HG03520 (cell line): Measurements from ENCODE around the gene SCIN.

ENCODE experiments used
- ATAC-seq: cut with Tn5 transposase; IDR thresholded peaks from one replicate; pipeline ENCODE4 v1.9.1; 2021; ENCODE audit warnings: mild to moderate bottlenecking, moderate library complexity; ENCODE audit not compliant: unreplicated experiment

The SCIN gene

GRCh38 chr7:12565873-12566272 lies 4.6 kb upstream of the SCIN start:
- ATAC-seq, result no peak

- ATAC-seq, result peak; percentile 77
These were observed 3.5 kb upstream of the SCIN start for GRCh38 chr7:12567015-12567414.

- no peak for ATAC-seq
These were observed 847 bp upstream of the SCIN start for GRCh38 chr7:12569673-12570072.

- ATAC-seq, result no peak
These were observed 369 bp upstream of the SCIN start for GRCh38 chr7:12570168-12570533.

- ATAC-seq, result no peak
These were observed 1.2 kb downstream of the SCIN start for GRCh38 chr7:12571691-12572090.

GRCh38 chr7:12572941-12573575 lies 2.5 kb downstream of the SCIN start:
- ATAC-seq, result no peak

- ATAC-seq, result no peak
These were observed 3.4 kb downstream of the SCIN start for GRCh38 chr7:12573885-12574284.

GRCh38 chr7:12578930-12579640 lies 8.6 kb downstream of the SCIN start:
- peak; percentile 75 for ATAC-seq

- ATAC-seq, result no peak
These were observed 11.4 kb downstream of the SCIN start for GRCh38 chr7:12581897-12582296.

- no peak for ATAC-seq
These were observed 11.8 kb downstream of the SCIN start for GRCh38 chr7:12582362-12582761.

- no peak for ATAC-seq
These were observed 12.7 kb downstream of the SCIN start for GRCh38 chr7:12583176-12583575.

GRCh38 chr7:12583922-12584321 lies 13.4 kb downstream of the SCIN start:
- no peak for ATAC-seq

GRCh38 chr7:12584930-12585329 lies 14.4 kb downstream of the SCIN start:
- peak; percentile 95 for ATAC-seq

- ATAC-seq, result no peak
These were observed 15.8 kb downstream of the SCIN start for GRCh38 chr7:12586271-12586670.

- no peak for ATAC-seq
These were observed 17.9 kb downstream of the SCIN start for GRCh38 chr7:12588259-12588904.

- ATAC-seq, result no peak
These were observed 20.0 kb downstream of the SCIN start for GRCh38 chr7:12590559-12590958.

- ATAC-seq, result no peak
These were observed 23.8 kb downstream of the SCIN start for GRCh38 chr7:12594122-12594897.

GRCh38 chr7:12595148-12595547 lies 24.6 kb downstream of the SCIN start:
- ATAC-seq, result no peak

GRCh38 chr7:12596225-12596790 lies 25.8 kb downstream of the SCIN start:
- no peak for ATAC-seq

- ATAC-seq, result peak; percentile 97
These were observed 30.9 kb downstream of the SCIN start for GRCh38 chr7:12601302-12601869.

GRCh38 chr7:12607134-12607533 lies 36.6 kb downstream of the SCIN start:
- ATAC-seq, result peak; percentile 68
